ENCODE data around the gene SESTD1.

SESTD1 gene

GRCh38 chr2:179104736-179105135, 159.9 kb downstream of the SESTD1 start:
- no peak for TF ChIP-seq CTCF (IDR thresholded peaks at IDR 0.05)

- no peak for TF ChIP-seq CTCF (IDR thresholded peaks at IDR 0.05)
These were observed 166.4 kb downstream of the SESTD1 start for GRCh38 chr2:179098080-179098689.

DNA sequence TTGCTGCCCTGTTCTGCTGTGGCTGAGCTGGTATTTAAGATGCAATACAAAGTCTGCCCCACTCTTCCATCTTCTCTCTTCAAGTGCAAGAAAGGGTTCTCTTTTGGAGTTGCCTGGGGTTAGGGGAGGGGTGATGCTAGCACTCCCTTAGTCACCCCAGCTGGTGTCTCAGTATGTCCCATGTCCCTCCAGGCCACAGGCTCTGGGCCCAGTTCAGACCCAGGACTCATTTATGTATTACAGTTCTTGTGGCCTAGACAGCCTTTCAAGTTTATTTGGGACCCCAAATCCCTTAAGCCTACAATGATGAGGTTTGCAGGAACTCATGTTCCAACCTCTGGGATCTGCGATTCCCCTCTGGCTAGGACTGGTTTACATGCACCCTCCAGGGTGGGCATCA, 167.5 kb downstream of the SESTD1 start:
- no peak for TF ChIP-seq CTCF (IDR thresholded peaks at IDR 0.05)

DNA sequence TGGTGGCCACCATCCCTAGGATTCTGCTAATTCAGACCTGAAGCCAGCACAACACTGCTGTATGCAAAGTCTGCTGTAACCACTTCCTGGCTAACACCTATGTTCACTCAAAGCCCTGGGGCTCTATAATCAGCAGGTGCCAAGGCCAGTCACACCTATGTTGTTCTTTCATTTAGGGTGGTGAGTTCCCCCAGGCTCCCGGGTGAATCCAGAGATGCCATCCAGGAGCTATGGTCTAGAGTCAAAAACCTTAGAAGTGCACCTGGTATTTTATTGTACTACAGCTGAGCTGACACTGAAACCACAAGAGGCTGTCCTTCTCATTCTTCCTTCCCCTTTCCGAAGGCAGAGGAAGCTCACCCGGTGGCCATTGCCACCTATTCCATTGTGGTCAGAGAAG, 168.5 kb downstream of the SESTD1 start:
- no peak for TF ChIP-seq CTCF (IDR thresholded peaks at IDR 0.05)

DNA sequence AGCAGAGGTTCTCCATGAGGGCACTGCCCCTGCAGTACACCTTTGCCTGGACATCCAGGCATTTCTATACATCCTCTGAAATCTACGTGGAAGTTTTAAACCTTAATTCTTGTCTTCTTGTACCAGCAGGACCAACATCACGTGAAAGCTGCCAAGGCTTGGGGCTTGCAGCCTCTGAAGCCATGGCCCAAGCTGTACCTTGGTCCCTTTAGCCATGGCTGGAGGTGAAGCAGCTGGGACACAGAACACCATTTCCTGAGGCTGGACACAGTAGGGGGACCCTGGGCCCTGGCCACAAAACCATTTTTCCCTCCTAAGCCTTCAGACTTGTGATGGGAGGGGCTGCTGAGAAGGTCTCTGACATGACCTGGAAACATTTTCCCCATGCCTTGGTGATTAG, 181.9 kb downstream of the SESTD1 start:
- no peak for TF ChIP-seq CTCF (IDR thresholded peaks at IDR 0.05)

GRCh38 chr2:179081954-179082353, 182.7 kb downstream of the SESTD1 start:
- no peak for TF ChIP-seq CTCF (IDR thresholded peaks at IDR 0.05)

GRCh38 chr2:179072527-179072926, 192.1 kb downstream of the SESTD1 start:
- TF ChIP-seq CTCF (IDR thresholded peaks at IDR 0.05), result no peak

- TF ChIP-seq CTCF (IDR thresholded peaks at IDR 0.05), result no peak
These were observed 192.7 kb downstream of the SESTD1 start for GRCh38 chr2:179071810-179072355.
